Stimulated activated CD8-positive, alpha-beta memory T cell treated with anti-CD3 and anti-CD28 coated beads, Interleukin-15, amount 100 ng/mL, for 1 hour (primary cell): Measurements from ENCODE around the gene ABI3.

Source experiments
- DNase-seq: peaks from one replicate; pipeline ENCODE4 v3.0.0-alpha.2; 2020; ENCODE audit warnings: low read depth

Gene ABI3

DNA sequence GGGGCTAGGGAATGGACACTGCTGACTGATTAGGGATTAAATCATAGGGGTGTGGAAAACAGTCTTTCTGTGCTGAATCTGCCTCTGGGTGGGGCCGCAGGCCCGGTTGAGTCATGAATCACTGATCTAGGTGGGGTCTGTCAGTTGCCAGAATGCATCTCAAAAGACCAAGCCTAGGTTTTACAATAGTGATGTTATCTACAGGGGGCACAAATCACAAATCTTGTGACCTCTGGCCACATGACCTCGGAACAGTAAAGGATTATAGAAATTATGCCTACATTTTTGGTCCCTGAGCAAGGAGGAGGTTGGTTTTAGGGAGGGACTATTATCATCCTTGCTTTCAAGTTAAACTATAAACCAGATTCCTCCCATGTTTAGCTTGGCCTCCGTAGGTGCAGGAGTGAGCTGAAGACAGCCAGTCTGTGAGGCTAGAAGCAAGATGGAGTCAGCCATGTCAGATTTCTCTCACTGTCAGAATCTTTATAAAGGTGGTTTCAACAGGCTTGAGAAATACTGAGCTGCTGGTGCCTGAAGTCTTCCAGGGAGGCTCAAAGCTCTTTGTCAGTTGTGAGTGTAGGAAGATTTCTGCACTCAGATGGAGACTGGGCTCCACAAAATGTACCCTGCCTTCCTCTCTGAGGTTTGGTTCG is 13.0 kb upstream of the ABI3 start:
- DNase-seq = no peak

DNA sequence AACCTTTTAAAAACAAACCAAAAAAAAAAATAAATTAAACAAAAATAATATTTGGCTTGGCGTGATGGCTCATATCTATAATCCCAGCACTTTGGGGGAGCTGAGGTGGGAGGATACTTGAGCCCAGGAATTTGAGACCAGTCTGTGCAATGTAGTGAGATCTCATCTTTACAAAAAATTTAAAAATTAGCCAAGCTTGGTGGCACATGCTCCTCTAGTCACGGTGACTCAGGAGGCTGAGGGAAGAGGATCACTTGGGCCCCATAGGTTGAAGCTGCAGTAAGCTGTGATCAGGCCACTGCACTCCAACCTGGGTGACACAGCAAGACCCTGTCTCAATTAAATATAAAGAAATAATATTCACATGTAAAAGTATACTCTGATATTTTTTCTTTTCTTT is 12.3 kb upstream of the ABI3 start:
- DNase-seq = no peak

DNA sequence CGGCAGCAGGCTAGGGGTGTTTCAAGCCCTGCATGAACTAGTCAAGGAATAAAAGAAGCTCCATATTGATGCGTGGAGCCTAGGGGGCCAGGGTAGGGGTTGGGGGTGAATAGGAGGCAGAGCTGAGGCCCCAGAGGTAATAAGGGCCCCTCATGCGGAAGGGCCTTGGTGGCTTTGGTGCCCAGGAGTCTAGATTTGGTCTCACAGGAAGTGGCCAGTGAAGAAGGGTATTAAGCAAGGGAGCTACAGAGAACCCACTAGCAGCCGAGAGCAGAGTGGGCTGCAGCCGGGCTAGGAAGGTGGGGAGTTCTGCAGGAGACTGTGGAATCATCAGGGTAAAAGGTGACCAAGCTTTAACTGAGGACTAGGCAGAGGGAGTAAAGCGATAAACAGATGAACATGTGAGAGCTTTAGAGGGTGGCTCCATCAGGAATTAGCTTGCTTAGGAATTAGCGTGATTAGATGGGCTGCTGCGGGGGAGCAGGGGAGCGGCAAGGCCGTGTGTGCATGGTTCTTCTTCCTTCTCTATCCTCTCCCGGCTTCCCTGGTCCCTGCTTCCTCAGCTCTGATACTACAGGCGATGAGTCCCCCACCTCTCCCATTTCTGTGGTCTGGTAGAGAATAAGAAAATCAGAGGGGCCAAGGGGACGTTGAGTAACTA is 10.0 kb upstream of the ABI3 start:
- no peak for DNase-seq

DNA sequence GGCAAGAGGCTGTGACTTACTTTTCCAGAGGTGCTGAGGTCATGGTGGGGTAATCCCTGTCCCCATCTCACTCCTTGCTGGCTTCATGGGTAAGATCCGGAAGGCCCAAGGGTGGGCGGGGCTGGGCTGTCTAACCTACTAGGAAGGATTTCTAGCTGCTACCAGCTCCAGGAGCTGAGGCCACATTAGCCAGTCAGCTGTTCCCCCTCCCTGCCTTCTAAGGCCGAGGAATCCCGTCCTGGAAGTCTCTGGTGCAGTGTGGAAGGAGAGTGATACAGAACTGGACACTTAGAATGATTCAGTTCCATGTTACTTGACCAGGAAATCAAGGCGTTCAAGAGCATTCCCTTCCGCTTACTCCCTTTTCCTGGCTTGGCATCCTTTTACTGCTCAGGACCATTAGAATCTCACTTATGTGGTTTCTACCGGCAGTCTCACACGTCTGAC is 9.0 kb upstream of the ABI3 start:
- DNase-seq = no peak

DNA sequence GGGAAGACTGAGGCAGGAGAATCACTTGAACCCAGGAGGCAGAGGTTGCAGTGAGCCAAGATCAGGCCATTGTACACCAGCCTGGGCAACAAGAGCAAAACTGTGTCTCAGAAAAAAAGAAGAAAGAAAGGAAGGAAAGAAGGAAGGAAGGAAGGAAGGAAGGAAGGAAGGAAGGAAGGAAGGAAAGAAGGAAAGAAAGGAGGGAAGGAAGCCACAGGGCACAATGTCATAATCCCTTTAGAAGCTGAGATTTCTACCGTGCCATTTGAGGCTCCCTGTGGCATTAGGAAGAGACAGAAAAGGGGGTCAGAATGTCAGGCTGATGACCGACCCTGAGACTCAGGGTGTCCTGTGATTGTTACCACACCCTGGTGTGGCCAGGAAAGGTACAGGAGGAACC is 6.7 kb upstream of the ABI3 start:
- no peak for DNase-seq

DNA sequence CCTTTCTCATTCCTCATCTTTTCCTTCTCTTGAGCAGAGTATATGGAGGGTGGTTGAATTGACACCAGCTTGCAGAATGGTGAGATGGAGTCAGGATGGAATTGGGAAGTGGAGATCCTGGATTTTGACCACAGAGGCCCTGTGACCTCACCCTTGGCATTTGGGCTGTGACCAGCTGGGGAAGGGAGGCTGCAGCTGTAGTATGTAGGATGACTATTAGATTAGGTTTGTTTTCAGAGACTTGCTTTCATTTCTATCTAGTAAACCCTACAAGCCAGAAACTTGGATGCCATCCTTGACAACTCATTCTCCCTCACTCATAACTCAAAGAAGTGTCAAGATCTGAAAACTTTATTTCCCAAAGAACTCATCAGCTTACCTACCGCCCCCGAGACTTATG is 6.0 kb upstream of the ABI3 start:
- DNase-seq = no peak

DNA sequence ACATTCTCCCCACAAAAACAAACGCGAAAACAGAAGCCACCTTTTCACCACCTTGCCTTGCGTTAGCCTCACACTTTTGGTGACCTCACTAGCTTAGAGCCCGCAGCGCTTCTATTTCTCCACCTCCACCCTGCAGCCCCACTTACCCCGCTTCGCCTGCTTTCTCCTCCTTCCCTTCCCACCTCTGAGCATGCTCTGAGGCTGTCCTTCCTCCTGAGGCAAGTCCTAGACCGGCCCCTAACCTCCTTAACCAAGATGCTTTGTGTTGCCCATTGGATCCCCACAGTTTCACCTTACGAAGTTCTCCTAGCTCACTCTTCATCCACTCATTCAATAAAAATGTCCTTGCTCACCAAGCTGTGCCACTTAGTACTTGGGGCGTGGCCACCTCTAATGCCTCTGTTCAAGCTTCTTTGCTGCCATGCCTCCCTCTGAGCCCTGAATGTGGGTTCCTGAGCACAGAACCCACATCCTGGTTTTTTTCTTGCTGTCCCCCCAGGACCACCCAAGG is 1.4 kb upstream of the ABI3 start:
- no peak for DNase-seq

DNA sequence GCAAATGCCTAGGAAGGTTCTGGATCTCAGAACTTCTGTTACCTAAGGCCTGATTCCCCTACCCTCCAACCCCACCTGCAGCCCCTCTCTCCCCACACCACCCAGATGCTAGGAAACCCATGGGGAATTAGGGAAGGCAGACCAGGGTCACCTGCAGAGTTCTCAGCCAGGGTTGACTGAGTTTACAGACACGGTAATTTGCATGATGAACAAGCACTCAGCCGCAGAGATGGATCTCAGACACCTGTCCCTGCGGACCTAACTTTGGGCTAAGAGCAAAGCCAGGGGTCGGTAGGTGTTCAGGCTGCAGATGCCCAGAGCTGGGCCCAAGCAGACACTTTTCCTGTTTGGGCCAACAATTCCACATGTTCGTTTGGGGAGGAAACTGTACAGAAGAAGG is 2.9 kb downstream of the ABI3 start:
- DNase-seq = no peak

DNA sequence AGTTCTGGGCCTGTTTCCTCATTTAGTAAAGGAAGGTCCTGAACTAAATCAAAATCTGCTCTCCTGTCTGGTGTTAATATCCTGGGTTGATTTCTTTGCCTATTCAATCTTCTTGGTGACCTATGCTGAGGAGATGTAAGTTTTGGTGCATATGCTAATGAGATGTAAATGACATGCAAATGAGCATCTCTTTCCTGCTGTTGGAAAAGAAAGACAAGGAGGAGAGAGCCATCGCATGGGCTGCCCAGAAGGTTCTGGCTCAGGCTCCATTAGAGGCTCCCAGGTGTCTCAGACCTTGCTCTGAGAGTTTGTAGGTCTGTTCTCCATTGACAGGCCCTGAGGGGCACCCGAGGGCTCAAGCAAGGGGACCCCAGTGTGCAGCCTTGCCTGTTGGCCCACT is 3.3 kb downstream of the ABI3 start:
- no peak for DNase-seq

DNA sequence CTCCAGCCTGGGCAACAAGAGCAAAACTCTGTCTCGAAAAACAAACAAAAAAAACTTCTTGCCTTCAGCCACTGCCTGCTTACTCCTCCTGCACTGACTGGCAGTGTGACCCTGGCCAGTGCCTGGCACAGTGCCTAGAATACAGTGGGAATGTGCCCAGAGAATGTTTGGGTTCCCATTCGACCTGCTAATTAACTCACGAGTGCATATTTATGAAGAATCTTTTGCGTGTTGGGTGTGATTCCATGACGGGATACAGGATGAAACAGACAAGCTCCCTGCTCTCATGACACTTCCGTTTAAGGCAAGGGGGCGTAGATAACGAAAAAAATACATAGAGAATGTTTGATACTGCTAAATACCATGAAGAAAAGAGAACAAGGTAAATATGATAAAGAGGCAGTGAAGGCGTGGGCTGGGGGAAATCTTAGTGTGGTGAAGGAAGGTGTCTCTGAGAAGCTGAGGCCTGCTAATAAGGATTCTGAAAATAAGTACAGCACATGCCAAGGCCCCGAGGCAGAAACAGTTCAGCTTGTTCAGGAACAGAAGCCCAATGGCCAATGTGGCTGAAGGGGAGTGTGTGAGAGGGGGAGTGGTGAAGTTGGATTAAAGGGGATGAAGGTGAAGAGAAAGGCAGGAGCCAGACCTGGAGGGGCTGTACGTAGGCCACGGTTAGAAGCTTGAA is 4.3 kb downstream of the ABI3 start:
- DNase-seq = no peak

DNA sequence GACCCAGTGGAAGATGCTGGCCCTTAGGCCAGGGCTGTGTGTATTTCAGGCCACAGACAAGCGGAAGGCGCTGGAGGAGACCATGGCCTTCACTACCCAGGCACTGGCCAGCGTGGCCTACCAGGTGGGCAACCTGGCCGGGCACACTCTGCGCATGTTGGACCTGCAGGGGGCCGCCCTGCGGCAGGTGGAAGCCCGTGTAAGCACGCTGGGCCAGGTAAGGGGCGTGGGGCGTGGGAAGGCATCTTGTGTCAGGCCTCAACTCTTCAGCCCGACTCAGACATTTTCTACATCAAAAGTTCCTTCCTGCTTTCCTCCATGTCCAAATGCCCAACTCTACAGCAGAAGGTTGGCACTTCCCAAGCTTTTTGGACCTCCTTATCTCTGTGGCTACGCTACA is 6.0 kb downstream of the ABI3 start:
- no peak for DNase-seq

DNA sequence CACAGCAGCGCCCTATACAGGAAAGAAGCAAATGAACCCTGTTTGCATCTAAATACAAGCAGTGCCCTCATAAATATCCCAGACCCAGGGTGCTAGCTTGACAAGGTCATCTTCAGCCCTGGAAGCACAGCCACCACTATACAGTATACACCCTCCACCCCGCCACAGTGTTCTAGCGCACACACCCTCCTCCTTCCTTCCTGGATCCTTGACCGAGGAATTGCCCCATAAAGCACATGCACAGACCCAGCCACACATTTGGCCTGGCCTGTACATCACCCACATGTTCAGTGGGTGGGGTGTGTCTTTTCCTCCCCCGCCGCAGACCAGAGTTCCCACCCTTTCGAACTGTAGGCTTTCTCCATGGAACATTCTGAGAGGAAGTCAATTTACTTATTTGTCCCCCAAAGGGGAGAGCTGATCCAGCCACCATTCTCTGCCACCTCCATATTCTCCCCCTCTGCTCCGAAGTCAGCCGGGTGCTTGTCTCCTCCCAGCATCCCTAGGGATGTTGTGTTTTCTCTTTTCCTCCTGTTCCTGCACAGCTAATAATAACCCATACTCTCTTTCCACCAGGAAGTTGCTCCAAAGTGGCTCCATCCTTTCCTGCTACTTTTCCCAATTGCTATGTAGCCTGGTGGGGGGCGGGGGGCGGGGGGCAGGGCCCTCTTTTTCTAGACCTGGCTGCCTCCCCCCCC is 6.6 kb downstream of the ABI3 start:
- no peak for DNase-seq

DNA sequence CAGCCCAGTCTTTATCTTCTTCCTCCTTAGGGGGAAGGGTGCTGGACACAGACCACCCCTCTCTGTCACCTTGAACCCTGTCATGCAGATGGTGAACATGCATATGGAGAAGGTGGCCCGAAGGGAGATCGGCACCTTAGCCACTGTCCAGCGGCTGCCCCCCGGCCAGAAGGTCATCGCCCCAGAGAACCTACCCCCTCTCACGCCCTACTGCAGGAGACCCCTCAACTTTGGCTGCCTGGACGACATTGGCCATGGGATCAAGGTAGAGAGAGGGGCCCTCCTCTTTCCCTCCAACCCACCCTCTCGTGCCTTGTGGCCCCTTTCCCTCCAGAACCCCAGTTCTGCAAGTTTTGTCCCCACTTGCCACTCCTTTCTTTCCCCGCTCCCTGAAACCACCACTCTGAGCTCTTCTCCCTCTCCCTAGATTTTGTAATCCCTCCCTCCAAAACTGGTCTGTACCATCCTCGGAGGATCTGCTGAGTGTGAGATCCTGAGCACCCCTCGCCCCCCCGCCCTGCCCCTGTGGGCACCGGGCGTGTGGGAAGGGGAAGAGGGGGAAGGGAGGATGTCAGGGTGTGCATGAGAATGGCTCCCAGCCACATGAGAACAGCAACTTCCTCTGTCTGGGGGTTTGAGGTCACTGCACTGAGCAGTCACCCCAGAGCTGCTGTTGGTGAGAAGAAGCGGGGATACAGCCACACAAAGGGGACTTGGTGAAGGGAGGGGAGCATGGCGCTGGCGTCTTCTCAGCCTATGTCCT is 7.3 kb downstream of the ABI3 start:
- DNase-seq = no peak

DNA sequence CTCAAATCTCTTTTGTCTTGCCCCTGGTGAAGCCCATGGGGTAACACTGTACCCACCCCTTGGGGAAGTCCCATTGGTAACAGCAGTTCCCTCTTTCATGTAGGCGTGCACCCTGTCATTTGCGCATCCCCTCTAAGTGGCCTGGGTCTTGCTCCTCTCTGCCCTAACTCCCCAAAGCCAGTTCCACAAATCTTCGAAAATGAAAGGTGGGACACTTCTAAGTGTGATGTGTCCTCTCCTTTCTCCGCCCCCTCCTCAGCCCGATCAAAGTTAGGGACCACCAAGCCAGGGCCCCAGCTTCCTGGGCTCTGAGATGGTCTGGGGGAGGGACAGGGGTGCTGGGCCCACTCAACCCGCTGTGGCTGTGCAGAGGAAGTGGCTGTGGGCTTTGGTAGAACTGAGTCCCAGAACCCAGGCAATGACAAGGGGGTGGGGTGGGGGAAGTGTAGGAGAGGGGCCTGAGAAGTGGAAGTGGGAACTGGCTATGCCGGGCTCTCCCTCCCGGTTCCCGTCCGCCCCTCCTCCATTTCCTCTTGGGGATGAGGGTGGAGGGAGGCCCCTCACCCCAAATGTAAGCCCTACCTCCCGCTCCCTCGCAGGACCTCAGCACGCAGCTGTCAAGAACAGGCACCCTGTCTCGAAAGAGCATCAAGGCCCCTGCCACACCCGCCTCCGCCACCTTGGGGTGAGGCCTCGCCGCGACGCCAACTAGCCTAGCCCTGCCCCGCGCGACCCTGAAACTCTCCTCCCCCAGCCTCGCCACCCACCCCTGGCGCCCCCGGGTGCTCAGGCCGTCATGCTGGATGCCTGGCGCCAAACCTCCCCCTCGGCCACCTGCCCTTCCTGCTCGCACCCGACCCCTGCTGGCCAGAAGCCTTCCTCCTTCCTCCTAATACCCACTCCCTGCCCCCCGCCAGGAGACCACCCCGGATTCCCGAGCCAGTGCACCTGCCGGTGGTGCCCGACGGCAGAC is 8.7 kb downstream of the ABI3 start:
- no peak for DNase-seq

DNA sequence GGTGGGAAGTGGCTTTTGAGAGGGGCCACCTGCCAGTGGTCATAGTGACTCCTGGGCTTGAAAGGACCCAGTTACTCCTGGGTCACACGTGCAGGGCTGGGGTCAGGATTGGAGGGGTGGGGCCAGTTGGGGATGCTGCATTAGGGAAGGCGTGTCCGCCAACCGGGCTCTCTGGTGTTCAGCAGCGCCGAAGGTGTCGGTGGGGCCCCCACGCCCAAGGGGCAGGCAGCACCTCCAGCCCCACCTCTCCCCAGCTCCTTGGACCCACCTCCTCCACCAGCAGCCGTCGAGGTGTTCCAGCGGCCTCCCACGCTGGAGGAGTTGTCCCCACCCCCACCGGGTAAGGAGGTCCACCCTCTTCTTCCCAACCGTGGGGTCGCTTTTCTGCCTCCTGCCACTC is 9.5 kb downstream of the ABI3 start:
- DNase-seq = no peak

DNA sequence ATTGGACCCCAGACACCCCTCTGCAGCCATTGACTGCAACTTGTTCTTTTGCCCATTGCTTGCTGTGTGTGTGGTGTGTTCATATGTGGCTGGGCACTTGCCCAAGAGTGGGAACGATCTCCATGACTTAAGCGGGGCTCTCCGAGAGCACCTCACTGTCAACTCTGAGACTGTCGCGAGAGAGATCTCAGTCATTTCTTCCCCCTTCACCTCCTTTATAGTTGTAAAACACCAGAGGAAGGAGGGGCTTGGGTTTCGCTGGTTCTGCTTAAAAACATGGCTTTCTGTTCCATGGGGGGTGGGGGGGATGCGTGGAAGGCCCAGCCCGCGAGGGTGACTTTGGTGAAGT is 12.6 kb downstream of the ABI3 start:
- DNase-seq = no peak

DNA sequence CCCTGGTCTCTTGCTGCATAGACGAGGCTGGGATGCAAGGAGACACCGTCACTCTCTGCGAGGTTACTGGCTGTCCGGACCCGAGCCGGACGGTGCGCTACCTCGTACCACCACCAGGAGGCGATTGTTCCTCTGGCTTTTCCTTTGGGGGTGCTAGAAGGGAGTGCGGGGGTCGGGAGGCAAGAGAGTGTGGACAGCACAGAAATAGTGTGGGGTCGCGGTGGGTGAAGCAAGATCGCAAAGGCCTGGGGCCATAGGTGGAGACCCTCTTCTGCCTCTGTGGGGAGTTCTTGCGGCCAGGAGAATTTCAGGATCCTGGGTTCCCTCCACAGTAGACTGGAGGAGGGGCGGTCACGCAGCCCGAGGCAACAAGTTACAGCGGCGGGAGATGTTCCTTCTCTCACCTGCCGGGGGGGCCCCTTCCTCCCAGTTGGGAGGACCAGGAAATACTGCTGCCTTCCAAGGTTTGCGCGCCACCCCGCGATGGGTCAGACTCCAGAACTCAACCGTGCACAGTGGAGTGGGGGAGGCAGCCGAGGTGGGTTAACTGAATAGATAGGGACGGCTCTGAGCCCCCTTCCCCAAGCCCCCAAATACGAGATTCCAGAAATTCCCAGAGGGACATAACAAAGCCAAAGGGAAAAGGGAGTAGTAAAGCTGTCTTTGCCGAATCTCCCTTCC is 13.2 kb downstream of the ABI3 start:
- DNase-seq = peak; percentile 56

DNA sequence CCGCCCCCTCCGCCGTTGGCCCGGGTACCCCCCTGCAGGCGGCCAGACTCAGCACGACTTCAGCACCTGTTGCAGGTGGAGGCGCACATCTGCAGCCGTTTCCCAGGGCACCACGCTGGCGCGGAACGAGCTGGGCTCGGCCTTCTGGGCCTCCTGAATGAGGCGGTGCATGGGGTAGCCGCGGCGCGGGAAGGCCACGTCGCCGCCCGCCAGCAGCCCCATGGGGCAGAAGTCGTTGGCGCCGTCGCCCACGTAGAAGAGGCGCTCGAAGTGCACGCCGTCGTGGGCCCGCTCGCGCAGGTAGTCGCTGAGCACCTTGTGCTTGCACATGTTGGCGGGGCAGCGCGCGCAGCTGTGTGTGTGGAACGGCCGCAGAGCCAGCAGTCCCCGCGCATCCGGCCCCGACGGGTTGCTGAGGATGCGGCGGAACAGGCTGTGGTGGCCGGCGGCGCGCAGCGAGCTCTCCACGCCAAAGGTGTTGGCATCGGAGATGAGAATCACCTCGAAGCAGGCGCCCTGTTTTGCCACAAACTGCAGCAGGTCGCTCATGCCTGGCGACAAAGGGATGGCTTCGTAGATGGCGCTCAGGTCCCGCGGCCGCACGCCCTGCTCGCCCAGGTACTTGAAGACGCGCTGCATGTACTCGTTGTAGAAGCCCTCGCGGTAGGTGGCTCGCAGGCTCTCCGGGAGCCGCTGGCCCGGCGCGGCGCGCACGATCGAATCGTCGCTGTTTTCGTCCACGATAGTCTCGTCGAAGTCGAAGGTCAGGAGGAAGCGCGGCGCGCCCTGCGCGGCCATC is 13.9 kb downstream of the ABI3 start:
- no peak for DNase-seq

DNA sequence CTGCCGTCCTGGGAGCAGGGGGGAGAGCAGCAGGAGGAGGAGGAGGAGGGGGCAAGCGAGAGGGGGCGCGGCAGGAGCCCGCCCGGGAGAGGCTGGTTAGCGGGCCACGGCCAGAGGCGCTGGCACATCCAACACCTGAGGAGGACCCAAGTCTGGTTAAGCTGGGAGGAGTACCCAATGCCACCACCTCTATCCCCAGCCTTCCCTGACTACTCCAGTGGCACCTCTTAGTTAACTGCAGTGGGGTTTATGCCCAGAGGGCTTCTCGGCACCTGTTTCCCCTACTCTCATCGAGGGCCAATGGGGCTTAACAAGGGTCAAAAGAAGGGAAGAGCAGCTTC is 14.5 kb downstream of the ABI3 start:
- DNase-seq = no peak
